A549 (cell line): Measurements from ENCODE around the gene EPHA1. TPM values are rescaled to one million over a fixed set of nuclear protein-coding genes. Genes with fewer than 3 reads are reported as not detected.

Experiments used
- ATAC-seq, 2 experiments: fragments of 200-7000 bp in 1 of 2; fragments of >200 bp in 1 of 2; cut with Nextera tagmentation in 1 of 2; cut with Tn5 transposase in 1 of 2; 3 replicates each; pipeline versions ENCODE4 v1.8.0 to v1.9.1; 2018 to 2020; ENCODE audit warnings: mild to moderate bottlenecking in 1 of 2, moderate library complexity in 1 of 2
- CTCF ChIA-PET: fragments of 300-600 bp; sonication (Branson Sonifier 250); formaldehyde crosslinking; extraction: SDS; loops from one replicate; lab custom pipeline; 2021; ENCODE audit warnings: antibody characterized with exemption, inconsistent platforms; lab: Yijun Ruan, JAX
- POLR2A ChIA-PET: fragments of 350-600 bp; formaldehyde crosslinking; extraction: SDS; loops from one replicate; lab custom pipeline; 2021; ENCODE audit warnings: antibody characterized with exemption, inconsistent platforms; lab: Yijun Ruan, JAX
- DNase-seq, 2 experiments: peaks; one replicate each; pipeline versions ENCODE4 v3.0.0 to v3.0.0-alpha.2; 2011 to 2016; ENCODE audit warnings: low read depth in 1 of 2, low spot score in 1 of 2
- FAIRE-seq: peaks from 2 replicates; lab custom pipeline; 2011; peaks lifted over from hg19 to GRCh38; lab: Jason Lieb, UNC
- H3K27ac ChIP-seq, 2 experiments: fragments of >200 bp; sonication (Bioruptor Twin); formaldehyde crosslinking; 3 replicates each; pipeline ENCODE4 v1.5.1; 2016 to 2017
- H3K4me1 ChIP-seq: fragments of >200 bp; sonication (Bioruptor Twin); formaldehyde crosslinking; 3 replicates; pipeline ENCODE4 v1.6.1; 2016
- H3K4me2 ChIP-seq: fragments of >200 bp; sonication (Bioruptor Twin); formaldehyde crosslinking; 3 replicates; pipeline ENCODE4 v1.6.1; 2016
- H3K4me3 ChIP-seq: fragments of >200 bp; sonication (Bioruptor Twin); formaldehyde crosslinking; 3 replicates; pipeline ENCODE4 v1.5.1; 2016
- H3K9me3 ChIP-seq: fragments of >200 bp; sonication (Bioruptor Twin); formaldehyde crosslinking; 3 replicates; pipeline ENCODE4 v1.6.1; 2016
- CBX8 ChIP-seq: fragments of 200-600 bp; sonication (generic); IDR thresholded peaks from 2 replicates; pipeline ENCODE4 v1.6.1; 2016
- CEBPB ChIP-seq, 2 experiments: fragments of >200 bp in 1 of 2; sonication (Bioruptor Twin) in 1 of 2; formaldehyde crosslinking in 1 of 2; IDR thresholded peaks; 2 replicates each; pipeline ENCODE4 v1.6.1; 2012 to 2016
- FOSL2 ChIP-seq, 2 experiments: fragments of 450-650 bp in 1 of 2; fragments of >200 bp in 1 of 2; sonication (Bioruptor Twin) in 1 of 2; formaldehyde crosslinking; IDR thresholded peaks; 2 replicates each; pipeline versions ENCODE4 v1.5.0 to v1.6.1; 2016 to 2020; ENCODE audit warnings: mild to moderate bottlenecking in 1 of 2, moderate library complexity in 1 of 2
- HES2 ChIP-seq: fragments of >200 bp; sonication (Bioruptor Twin); formaldehyde crosslinking; IDR thresholded peaks from 2 replicates; pipeline ENCODE4 v1.6.1; 2016
- HEYL ChIP-seq: fragments of 250-450 bp; sonication (Bioruptor Pico); IDR thresholded peaks from 2 replicates; pipeline ENCODE4 v1.8.0; 2021; ENCODE audit warnings: mild to moderate bottlenecking, moderate library complexity
- JUN ChIP-seq, 2 experiments: fragments of >200 bp; sonication (Bioruptor Twin); formaldehyde crosslinking; IDR thresholded peaks; 2 replicates in 1 of 2; 3 replicates in 1 of 2; pipeline ENCODE4 v1.6.1; 2016 to 2017
- KDM1A ChIP-seq: fragments of 200-600 bp; sonication (generic); IDR thresholded peaks from 2 replicates; pipeline ENCODE4 v1.6.1; 2016; ENCODE audit warnings: low read depth, mild to moderate bottlenecking
- MYC ChIP-seq: IDR thresholded peaks from 2 replicates; pipeline ENCODE4 v1.6.1; 2012; ENCODE audit warnings: mild to moderate bottlenecking, inconsistent platforms, low read length, improper control_type of control experiment, borderline replicate concordance
- NR3C1 ChIP-seq: fragments of >200 bp; sonication (Bioruptor Twin); formaldehyde crosslinking; IDR thresholded peaks from 3 replicates; pipeline ENCODE4 v1.6.1; 2017
- PBX3 ChIP-seq: IDR thresholded peaks from 2 replicates; pipeline ENCODE4 v1.6.1; 2012
- POLR2AphosphoS2 ChIP-seq: conservative IDR thresholded peaks from 2 replicates; pipeline ENCODE4 v1.6.1; 2012; ENCODE audit warnings: low read length, improper control_type of control experiment, inconsistent platforms
- RAD21 ChIP-seq, 2 experiments: fragments of >200 bp in 1 of 2; sonication (Bioruptor Twin) in 1 of 2; formaldehyde crosslinking in 1 of 2; IDR thresholded peaks in 1 of 2; conservative IDR thresholded peaks in 1 of 2; 2 replicates in 1 of 2; 3 replicates in 1 of 2; pipeline ENCODE4 v1.6.1; 2012 to 2018; ENCODE audit warnings: inconsistent platforms in 1 of 2
- RARB ChIP-seq: fragments of 250-450 bp; sonication (Bioruptor Pico); IDR thresholded peaks from 2 replicates; pipeline ENCODE4 v1.8.0; 2021; ENCODE audit warnings: mild to moderate bottlenecking, moderate library complexity
- REST ChIP-seq: fragments of 200-600 bp; sonication (generic); IDR thresholded peaks from 2 replicates; pipeline ENCODE4 v1.6.1; 2016; ENCODE audit warnings: antibody characterized with exemption, mild to moderate bottlenecking, moderate library complexity
- SMC3 ChIP-seq: fragments of >200 bp; sonication (Bioruptor Twin); formaldehyde crosslinking; IDR thresholded peaks from 3 replicates; pipeline ENCODE4 v1.6.1; 2018; ENCODE audit warnings: inconsistent platforms
- SREBF2 ChIP-seq: fragments of 450-650 bp; IDR thresholded peaks from 2 replicates; pipeline ENCODE4 v1.6.1; 2014; ENCODE audit warnings: mild to moderate bottlenecking, moderate library complexity
- ZC3H11A ChIP-seq: fragments of 450-650 bp; IDR thresholded peaks from 2 replicates; pipeline ENCODE4 v1.6.1; 2014; ENCODE audit warnings: antibody characterized with exemption, mild to moderate bottlenecking
- ZNF302 ChIP-seq: fragments of 250-450 bp; sonication (Bioruptor Pico); IDR thresholded peaks from 2 replicates; pipeline ENCODE4 v1.9.0; 2021; ENCODE audit warnings: inconsistent platforms, mild to moderate bottlenecking, moderate library complexity
- WGBS: methylation state at CpG from one replicate; pipeline ENCODE4 v1.1.6; 2017; ENCODE audit errors: missing lambda C conversion rate; 5-methylcytosine and 5-hydroxymethylcytosine counted together
- polyA plus RNA-seq, 4 experiments: library from polyadenylated mRNA; depleted of rRNA in 3 of 4; stranded (reverse); fragments of >200 nt; fragmentation: RNase III in 1 of 4; extraction: RNeasy Plus Mini Kit Qiagen cat#74134 plus additional on column Dnase treatment in 1 of 4; gene quantifications; 2 replicates in 3 of 4; 3 replicates in 1 of 4; pipeline ENCODE4 v1.2.3, GENCODE V29; 2011 to 2017

Gene EPHA1
- polyA plus RNA-seq, 2 of the 4 experiments (the other 2 are of a cell fraction), result not detected

GRCh38 chr7:143399642-143400041 lies 9.0 kb downstream of the EPHA1 start:
- H3K4me1 ChIP-seq, result no peaks in the 10 kb centered on the region
- H3K4me3 ChIP-seq, result no peak overlapping the region
- no peak overlapping the region for H3K4me2 ChIP-seq
- no peak for FAIRE-seq
- WGBS, result 81% methylated on average over 15 of the region's 20 CpGs
- POLR2A ChIA-PET, result no interaction called here
- CTCF ChIA-PET, result interaction anchor here (2.8 to 4.3 kb wide), 3 partner anchors 9 to 20 kb away, joined by 10 to 19 read pairs (median 15); partner anchors contain the start of gene EPHA1
- no peaks in the 10 kb centered on the region for H3K9me3 ChIP-seq
- H3K27ac ChIP-seq, result no peak overlapping the region
- ATAC-seq, result no peak
- DNase-seq, result no peak
- TF ChIP-seq PBX3 (no peak), JUN (IDR thresholded peaks at IDR 0.05) (no peak), FOSL2 (IDR thresholded peaks at IDR 0.05) (no peak), FOSL2 (CRISPR knock-in tag; IDR thresholded peaks at IDR 0.05) (no peak), NR3C1 (no peak), CEBPB (IDR thresholded peaks at IDR 0.05) (no peak), HES2 (no peak), REST (no peak), SREBF2 (no peak), RAD21 (conservative IDR thresholded peaks at IDR 0.05 in 1 of 2, IDR thresholded peaks at IDR 0.05 in 1 of 2) (no peak), KDM1A (no peak), POLR2AphosphoS2 (no peak), HEYL (CRISPR knock-in tag) (no peak), SMC3 (no peak)

- FAIRE-seq (no peak), ATAC-seq (no peak), DNase-seq (no peak)
- 54% methylated on average over 2 of the region's 8 CpGs for WGBS
- no peak overlapping the region for H3K27ac ChIP-seq
- POLR2A ChIA-PET, result no interaction called here
- H3K4me3 ChIP-seq, result no peak overlapping the region
- no peaks in the 10 kb centered on the region for H3K4me1 ChIP-seq
- no peaks in the 10 kb centered on the region for H3K9me3 ChIP-seq
- no peak for TF ChIP-seq ZNF302
- no peak for TF ChIP-seq HES2
- TF ChIP-seq CBX8, result no peak
- TF ChIP-seq PBX3, result no peak
- no peak for TF ChIP-seq SMC3
- no peak for TF ChIP-seq ZC3H11A
- no peak for TF ChIP-seq KDM1A
- no peak for TF ChIP-seq MYC
- no peak for TF ChIP-seq RARB (CRISPR knock-in tag)
- CTCF ChIA-PET, result interaction anchor here (0.7 to 4.3 kb wide), 6 partner anchors 9 to 69 kb away, joined by 4 to 19 read pairs (median 7); partner anchors contain the start of gene EPHA1
- no peak overlapping the region for H3K4me2 ChIP-seq
Observed at GRCh38 chr7:143399151-143399550, 9.5 kb downstream of the EPHA1 start.
